HFF-Myc (cell line): ENCODE data around the gene LRG1.
A peak's percentile ranks its signal among the peaks of the same experiment; 100 is the strongest.
"Not testable (repeated sequence)": the region's sequence is repeated elsewhere in the genome, so short reads cannot be mapped to it uniquely, and the experiment has no call there.

ENCODE experiments used
- DNase-seq: peaks from one replicate; pipeline ENCODE4 v3.0.0-alpha.2; 2011; ENCODE audit warnings: low read depth; ENCODE audit errors: extremely low read depth
- H3K4me3 ChIP-seq: replicated peaks from 2 replicates; pipeline ENCODE4 v1.5.1; 2011; ENCODE audit warnings: low read depth, mild to moderate bottlenecking, control low read depth, low read length
- CTCF ChIP-seq: IDR thresholded peaks from 2 replicates; pipeline ENCODE4 v1.5.1; 2012; ENCODE audit warnings: mild to moderate bottlenecking, low read depth, low read length, control low read depth; ENCODE audit errors: missing control alignments

LRG1 gene

GRCh38 chr19:4550018-4550417 lies 10.2 kb upstream of the LRG1 start:
- H3K4me3 ChIP-seq, result no peak overlapping the region
- no peak for DNase-seq
- TF ChIP-seq CTCF, result no peak

- H3K4me3 ChIP-seq, result no peak overlapping the region
- TF ChIP-seq CTCF, result no peak
- no peak for DNase-seq
Observed at GRCh38 chr19:4548238-4548584, 8.4 kb upstream of the LRG1 start.

DNA sequence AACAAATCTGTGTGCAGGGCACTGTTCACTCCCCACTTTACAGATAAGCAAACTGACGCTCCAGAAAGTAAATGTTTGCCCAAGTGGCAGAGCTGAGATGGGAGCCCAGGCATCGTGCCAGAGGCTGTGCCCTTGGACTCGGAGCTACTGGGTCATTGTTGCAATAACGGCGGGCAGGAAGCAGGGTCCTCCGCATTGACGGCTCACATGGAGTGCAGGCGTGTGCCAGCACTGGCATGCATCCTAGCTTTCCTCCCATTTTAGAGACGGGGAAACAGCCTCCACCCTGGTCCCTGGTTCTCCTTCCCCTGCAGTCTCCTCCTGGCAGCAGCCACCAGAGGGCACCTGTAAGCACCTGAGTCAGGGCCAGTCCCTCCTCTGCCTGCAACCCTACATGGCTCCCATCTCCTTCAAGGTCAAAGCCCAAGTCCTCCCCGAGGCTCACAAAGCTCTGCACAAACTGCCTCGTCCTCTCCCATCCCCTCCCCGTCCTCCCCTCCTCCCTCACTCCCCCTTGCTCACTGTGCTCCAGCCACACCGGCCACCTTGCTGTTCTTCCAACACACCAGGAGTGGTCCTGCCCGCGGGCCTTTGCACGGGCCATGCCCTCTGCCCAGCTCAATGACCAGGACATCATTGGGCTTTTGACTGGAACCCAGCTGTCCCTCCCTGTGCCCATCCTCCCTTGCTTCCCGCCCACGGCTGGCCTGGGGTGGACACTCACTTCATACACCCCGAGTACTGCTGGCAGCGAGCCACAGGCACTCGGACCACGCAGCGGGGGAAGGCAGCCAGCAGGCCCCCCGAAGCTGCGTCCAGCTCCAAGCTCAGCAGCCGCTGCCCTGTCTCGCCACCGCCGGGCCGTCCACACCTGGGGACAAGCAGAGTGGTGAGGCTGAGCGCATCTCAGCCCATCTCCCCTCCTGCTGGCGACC lies 7.7 kb upstream of the LRG1 start:
- TF ChIP-seq CTCF, result peak; percentile 54
- no peak for DNase-seq
- no peak overlapping the region for H3K4me3 ChIP-seq

DNA sequence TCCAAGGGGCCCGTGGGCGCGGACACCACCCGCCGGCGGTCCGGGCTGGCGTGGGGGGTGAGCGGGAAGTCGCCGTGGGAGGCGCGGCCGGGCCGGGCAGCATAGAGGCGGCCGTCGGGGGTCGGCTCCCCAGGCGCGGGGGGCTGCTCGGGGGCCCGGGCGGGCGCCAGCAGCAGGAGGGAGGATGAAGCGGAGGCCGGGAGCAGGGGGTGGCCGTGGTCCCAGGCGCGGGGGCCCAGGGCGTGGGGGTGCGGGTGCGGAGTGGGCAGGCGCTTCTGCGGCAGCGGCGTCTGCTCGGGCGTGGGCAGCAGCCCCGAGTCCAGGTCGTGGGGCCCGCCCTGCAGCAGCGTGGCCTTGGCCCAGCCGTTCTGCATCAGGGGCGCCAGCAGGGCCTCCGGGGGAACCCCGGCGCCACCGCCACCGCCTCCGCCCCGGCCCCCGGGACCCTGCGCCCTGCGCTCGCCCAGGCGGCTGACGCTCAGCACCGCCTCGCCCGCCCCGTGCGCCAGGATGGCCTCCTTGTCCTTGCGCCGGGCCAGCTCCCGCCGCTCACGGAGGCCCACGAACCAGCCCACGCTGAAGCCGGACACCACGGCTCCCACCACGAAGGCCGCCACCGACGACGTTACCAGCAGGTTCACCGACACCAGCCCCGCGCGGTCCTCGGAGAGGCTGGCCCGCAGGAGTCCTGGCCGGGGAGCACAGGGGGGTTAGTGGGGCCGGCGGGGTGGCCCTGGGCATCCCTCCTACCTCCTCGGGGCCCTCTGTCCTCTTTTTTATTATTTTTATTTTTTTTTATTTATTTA lies 4.2 kb upstream of the LRG1 start:
- DNase-seq, result no peak
- H3K4me3 ChIP-seq, result no peak overlapping the region
- no peak for TF ChIP-seq CTCF

- no peak overlapping the region for H3K4me3 ChIP-seq
- TF ChIP-seq CTCF, result no peak
- no peak for DNase-seq
Observed at GRCh38 chr19:4542896-4543841, 3.3 kb upstream of the LRG1 start.

DNA sequence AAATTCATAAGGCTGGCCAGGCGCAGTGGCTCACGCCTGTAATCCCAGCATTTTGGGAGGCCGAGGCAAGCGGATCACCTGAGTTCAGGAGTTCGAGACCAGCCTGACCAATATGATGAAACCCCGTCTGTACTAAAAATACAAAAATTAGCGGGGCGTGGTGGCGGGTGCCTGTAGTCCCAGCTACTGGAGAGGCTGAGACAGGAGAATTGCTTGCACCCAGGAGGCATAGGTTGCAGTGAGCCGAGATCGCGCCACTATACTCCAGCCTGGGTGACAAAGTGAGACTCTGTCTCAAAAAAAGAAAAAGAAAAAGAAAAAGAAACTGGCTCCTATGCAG lies 1.9 kb upstream of the LRG1 start:
- DNase-seq, H3K4me3 ChIP-seq: not testable (repeated sequence)
